Hepatocyte (in vitro differentiated cells): Measurements from ENCODE around the gene SCYL2. TPM values are rescaled to one million over a fixed set of nuclear protein-coding genes. Genes with fewer than 3 reads are reported as not detected.
"Not testable (repeated sequence)": the region's sequence is repeated elsewhere in the genome, so short reads cannot be mapped to it uniquely, and the experiment has no call there.

Source experiments
- DNase-seq: peaks from one replicate; pipeline ENCODE4 v3.0.0-alpha.2; 2016; ENCODE audit warnings: low spot score
- H2AFZ ChIP-seq: fragments of 200-600 bp; sonication (generic); 2 replicates; pipeline ENCODE4 v1.6.0; 2016; ENCODE audit warnings: antibody characterized with exemption, mild to moderate bottlenecking
- H3K27ac ChIP-seq: fragments of 200-600 bp; sonication (generic); 2 replicates; pipeline ENCODE4 v1.5.1; 2016; ENCODE audit warnings: mild to moderate bottlenecking
- H3K27me3 ChIP-seq: fragments of 200-600 bp; sonication (generic); 2 replicates; pipeline ENCODE4 v1.6.1; 2016
- H3K36me3 ChIP-seq: fragments of 200-600 bp; sonication (generic); replicated peaks from 2 replicates; pipeline ENCODE4 v1.5.1; 2016; ENCODE audit warnings: low read depth; ENCODE audit not compliant: insufficient read depth
- H3K4me1 ChIP-seq: fragments of 200-600 bp; sonication (generic); 2 replicates; pipeline ENCODE4 v1.5.1; 2016; ENCODE audit warnings: mild to moderate bottlenecking, moderate library complexity; ENCODE audit not compliant: insufficient read depth
- H3K4me2 ChIP-seq: fragments of 200-600 bp; sonication (generic); 2 replicates; pipeline ENCODE4 v1.6.0; 2016
- H3K4me3 ChIP-seq: fragments of 200-600 bp; sonication (generic); 2 replicates; pipeline ENCODE4 v1.5.1; 2016; ENCODE audit warnings: mild to moderate bottlenecking
- H3K79me2 ChIP-seq: fragments of 200-600 bp; sonication (generic); 2 replicates; pipeline ENCODE4 v1.6.0; 2017; ENCODE audit warnings: mild to moderate bottlenecking
- H3K9me2 ChIP-seq: fragments of 200-600 bp; sonication (generic); replicated peaks from 2 replicates; pipeline ENCODE4 v1.6.0; 2017; ENCODE audit warnings: mild to moderate bottlenecking; ENCODE audit not compliant: insufficient read depth
- H3K9me3 ChIP-seq: fragments of 200-600 bp; sonication (generic); 2 replicates; pipeline ENCODE4 v1.5.1; 2016; ENCODE audit warnings: low read depth, mild to moderate bottlenecking
- H4K20me1 ChIP-seq: fragments of 200-600 bp; sonication (generic); 2 replicates; pipeline ENCODE4 v1.6.0; 2016; ENCODE audit warnings: mild to moderate bottlenecking; ENCODE audit not compliant: insufficient read depth, poor library complexity, severe bottlenecking
- EZH2 ChIP-seq: fragments of 200-600 bp; sonication (generic); IDR thresholded peaks from 2 replicates; pipeline ENCODE4 v1.6.1; 2016; ENCODE audit warnings: antibody characterized with exemption, mild to moderate bottlenecking, borderline replicate concordance
- EZH2phosphoT487 ChIP-seq: fragments of 200-600 bp; sonication (generic); IDR thresholded peaks from one replicate; pipeline ENCODE4 v1.6.1; 2018; ENCODE audit warnings: antibody characterized with exemption, mild to moderate bottlenecking, low read depth, moderate library complexity; ENCODE audit not compliant: unreplicated experiment, severe bottlenecking
- WGBS: methylation state at CpG from one replicate; pipeline ENCODE4 v1.1.6; 2016; ENCODE audit warnings: low lambda C conversion rate; ENCODE audit errors: missing lambda C conversion rate; 5-methylcytosine and 5-hydroxymethylcytosine counted together
- polyA plus RNA-seq: library from polyadenylated mRNA; unstranded; fragments of >200 nt; fragmentation: Nextera tagmentation; extraction: Ambion mirVana; gene quantifications from 2 replicates; pipeline ENCODE4 v1.2.1, GENCODE V29; 2016
- total RNA-seq: library from RNA; depleted of rRNA; stranded (reverse); fragments of >200 nt; gene quantifications from 2 replicates; pipeline ENCODE4 v1.2.3, GENCODE V29; 2014
- TF ChIP-seq, protein P1 (sequence below): fragments of 200-600 bp; sonication (generic); IDR thresholded peaks from 2 replicates; pipeline ENCODE4 v1.5.1; 2016; ENCODE audit warnings: antibody characterized with exemption, mild to moderate bottlenecking; ENCODE audit not compliant: poor library complexity

SCYL2 gene
- total and polyA plus RNA-seq, 2 experiments from 2014 or later, result 17.2 to 55.0 TPM

DNA sequence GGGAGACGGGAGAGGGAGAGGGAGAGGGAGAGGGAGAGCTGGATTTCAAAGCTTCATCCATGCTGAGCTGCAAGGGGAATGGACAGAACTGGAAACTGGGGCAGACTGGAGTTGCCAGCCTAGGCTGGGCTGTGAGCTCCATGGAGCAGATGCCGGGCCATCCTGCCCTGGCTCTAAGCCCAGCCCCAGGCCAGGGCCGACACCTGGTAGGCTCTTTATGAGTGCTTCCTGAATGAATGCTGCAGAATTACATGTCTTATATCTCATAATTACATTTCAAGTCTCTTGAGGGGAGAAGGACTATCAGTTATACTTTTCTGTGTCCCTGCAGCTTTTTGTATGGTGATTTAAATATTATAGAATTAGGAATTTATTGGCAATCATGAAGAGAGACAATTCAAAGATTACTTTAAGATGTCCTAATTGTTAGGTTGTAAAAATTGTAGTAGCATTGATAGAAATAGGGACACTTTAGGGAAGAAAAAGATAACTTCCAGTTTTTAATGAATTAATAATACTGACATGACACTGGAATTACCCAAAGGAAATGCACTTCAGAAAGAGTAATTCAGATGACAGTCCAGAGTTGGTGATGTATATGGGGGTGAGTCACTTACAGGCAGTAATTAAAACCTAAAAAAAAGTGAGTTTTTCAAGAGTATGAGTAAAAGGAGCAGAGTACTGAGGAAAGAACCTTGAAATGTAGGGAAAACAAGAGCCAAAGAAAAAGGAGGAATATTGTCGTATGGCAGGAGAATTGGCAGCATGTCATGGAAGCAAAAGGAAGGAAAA, 29.0 kb downstream of the SCYL2 start:
- TF ChIP-seq, protein P1, sequence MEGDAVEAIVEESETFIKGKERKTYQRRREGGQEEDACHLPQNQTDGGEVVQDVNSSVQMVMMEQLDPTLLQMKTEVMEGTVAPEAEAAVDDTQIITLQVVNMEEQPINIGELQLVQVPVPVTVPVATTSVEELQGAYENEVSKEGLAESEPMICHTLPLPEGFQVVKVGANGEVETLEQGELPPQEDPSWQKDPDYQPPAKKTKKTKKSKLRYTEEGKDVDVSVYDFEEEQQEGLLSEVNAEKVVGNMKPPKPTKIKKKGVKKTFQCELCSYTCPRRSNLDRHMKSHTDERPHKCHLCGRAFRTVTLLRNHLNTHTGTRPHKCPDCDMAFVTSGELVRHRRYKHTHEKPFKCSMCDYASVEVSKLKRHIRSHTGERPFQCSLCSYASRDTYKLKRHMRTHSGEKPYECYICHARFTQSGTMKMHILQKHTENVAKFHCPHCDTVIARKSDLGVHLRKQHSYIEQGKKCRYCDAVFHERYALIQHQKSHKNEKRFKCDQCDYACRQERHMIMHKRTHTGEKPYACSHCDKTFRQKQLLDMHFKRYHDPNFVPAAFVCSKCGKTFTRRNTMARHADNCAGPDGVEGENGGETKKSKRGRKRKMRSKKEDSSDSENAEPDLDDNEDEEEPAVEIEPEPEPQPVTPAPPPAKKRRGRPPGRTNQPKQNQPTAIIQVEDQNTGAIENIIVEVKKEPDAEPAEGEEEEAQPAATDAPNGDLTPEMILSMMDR, result no peak
- TF ChIP-seq EZH2phosphoT487 (no peak), EZH2 (no peak)
- H3K27me3 ChIP-seq, result no peaks in the 10 kb centered on the region
- no peaks in the 10 kb centered on the region for H3K9me3 ChIP-seq
- no peak overlapping the region for H2AFZ ChIP-seq
- H3K4me2 ChIP-seq, result no peak overlapping the region
- peaks cover 5% of the 10 kb centered on the region for H3K79me2 ChIP-seq
- no peak for DNase-seq
- H3K9me2 ChIP-seq, result no peaks in the 10 kb centered on the region
- no peaks in the 10 kb centered on the region for H3K4me1 ChIP-seq
- no peak overlapping the region for H3K4me3 ChIP-seq
- H4K20me1 ChIP-seq, result no peaks in the 10 kb centered on the region
- WGBS, result 85% methylated on average over 3 of the region's 4 CpGs
- H3K27ac ChIP-seq, result no peak overlapping the region
- no peaks in the 10 kb centered on the region for H3K36me3 ChIP-seq

DNA sequence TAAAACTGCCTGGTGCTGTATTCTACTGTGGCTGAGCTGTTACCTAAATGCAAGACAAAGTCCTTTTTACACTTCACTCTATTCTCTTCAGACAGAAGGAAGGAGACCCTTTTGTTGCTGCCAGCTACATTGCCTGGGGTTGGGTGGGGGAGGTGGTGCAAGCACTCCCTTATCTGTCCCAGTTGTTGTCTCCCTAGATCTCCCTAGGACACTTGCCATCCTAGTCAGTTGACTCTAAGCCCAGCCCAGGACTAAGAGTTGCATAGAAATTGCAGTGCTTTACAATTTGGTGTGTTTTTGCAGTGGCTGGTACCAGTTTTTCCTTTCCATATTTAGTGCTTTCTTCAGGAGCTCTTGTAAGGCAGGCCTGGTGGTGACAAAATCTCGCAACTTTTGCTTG, 35.1 kb downstream of the SCYL2 start:
- no peak overlapping the region for H2AFZ ChIP-seq
- H3K27me3 ChIP-seq, result no peaks in the 10 kb centered on the region
- TF ChIP-seq EZH2, result no peak
- TF ChIP-seq, protein P1, result no peak
- no peak for TF ChIP-seq EZH2phosphoT487
- H3K36me3 ChIP-seq, result peaks cover 4% of the 10 kb centered on the region
- H4K20me1 ChIP-seq, result no peaks in the 10 kb centered on the region
- H3K79me2 ChIP-seq, result peaks cover 16% of the 10 kb centered on the region
- 100% methylated on average over 1 of the region's 1 CpG for WGBS
- no peaks in the 10 kb centered on the region for H3K9me2 ChIP-seq
- no peak for DNase-seq
- H3K4me2 ChIP-seq, result no peak overlapping the region
- no peak overlapping the region for H3K27ac ChIP-seq
- no peaks in the 10 kb centered on the region for H3K4me1 ChIP-seq
- H3K9me3 ChIP-seq, result peaks cover 8% of the 10 kb centered on the region
- no peak overlapping the region for H3K4me3 ChIP-seq

DNA sequence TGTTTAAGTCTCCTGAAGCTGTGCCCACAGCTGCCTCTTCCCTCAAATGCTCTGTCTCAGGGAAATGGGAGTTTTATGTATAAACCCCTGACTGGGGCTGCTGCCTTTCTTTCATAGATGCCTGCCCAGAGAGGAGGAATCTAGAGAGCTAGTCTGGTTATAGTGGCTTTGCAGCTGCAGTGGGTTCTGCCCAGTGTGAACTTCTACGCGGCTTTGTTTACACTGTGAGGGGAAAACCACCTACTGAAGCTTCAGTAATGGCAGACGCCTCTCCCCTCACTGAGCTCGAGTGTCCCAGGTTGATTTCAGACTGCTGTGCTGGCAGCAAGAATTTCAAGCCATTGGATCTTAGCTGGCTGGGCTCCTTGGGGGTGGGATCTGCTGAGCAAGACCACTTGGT, 36.9 kb downstream of the SCYL2 start:
- peaks cover 4% of the 10 kb centered on the region for H3K36me3 ChIP-seq
- peaks cover 8% of the 10 kb centered on the region for H3K9me3 ChIP-seq
- no peaks in the 10 kb centered on the region for H3K9me2 ChIP-seq
- H3K27ac ChIP-seq, result no peak overlapping the region
- H3K4me1 ChIP-seq, result no peaks in the 10 kb centered on the region
- H4K20me1 ChIP-seq, result no peaks in the 10 kb centered on the region
- no peak overlapping the region for H3K4me2 ChIP-seq
- H3K79me2 ChIP-seq, result peaks cover 16% of the 10 kb centered on the region
- no peak for DNase-seq
- H2AFZ ChIP-seq, result no peak overlapping the region
- H3K4me3 ChIP-seq, result no peak overlapping the region
- TF ChIP-seq EZH2phosphoT487 (no peak), EZH2 (no peak)
- TF ChIP-seq, protein P1, result no peak
- 98% methylated on average over 4 of the region's 4 CpGs for WGBS
- H3K27me3 ChIP-seq, result no peaks in the 10 kb centered on the region

DNA sequence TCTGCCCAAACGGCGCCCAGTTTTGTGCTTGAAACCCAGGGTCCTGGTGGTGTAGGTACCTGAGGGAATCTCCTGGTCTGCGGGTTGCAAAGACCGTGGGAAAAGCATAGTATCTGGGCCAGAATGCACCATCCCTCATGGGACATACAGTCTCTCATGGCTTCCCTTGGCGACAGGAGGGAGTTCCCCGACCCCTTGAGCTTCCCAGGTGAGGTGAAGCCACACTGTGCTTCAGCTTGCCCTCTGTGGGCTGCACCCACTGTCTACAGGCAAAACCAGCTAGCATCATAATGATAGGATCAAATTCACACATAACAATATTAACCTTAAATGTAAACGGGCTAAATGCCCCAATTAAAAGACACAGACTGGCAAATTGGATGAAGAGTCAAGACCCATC, 37.4 kb downstream of the SCYL2 start:
- not testable (repeated sequence) for H3K27ac ChIP-seq, H3K27me3 ChIP-seq, H3K36me3 ChIP-seq, H3K4me3 ChIP-seq, H3K4me1 ChIP-seq, H4K20me1 ChIP-seq, H3K4me2 ChIP-seq, H3K9me3 ChIP-seq, H3K9me2 ChIP-seq, H2AFZ ChIP-seq, DNase-seq
- peaks cover 16% of the 10 kb centered on the region for H3K79me2 ChIP-seq
- WGBS, result 98% methylated on average over 7 of the region's 7 CpGs

DNA sequence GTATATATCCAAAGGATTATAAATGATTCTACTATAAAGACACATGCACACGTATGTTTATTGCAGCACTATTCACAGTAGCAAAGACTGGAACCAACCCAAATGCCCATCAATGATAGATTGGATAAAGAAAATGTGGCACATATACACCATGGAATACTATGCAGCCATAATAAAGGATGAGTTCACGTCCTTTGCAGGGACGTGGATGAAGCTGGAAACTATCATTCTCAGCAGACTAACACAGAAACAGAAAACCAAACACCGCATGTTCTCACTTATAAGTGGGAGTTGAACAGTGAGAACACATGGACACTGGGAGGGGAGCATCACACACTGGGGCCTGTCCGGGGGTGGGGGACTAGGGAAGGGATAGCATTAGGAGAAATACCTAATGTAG, 41.2 kb downstream of the SCYL2 start:
- DNase-seq, H3K4me2 ChIP-seq, H3K27me3 ChIP-seq, H4K20me1 ChIP-seq, H3K4me1 ChIP-seq, H3K4me3 ChIP-seq, H3K9me3 ChIP-seq, H3K27ac ChIP-seq, H2AFZ ChIP-seq, H3K79me2 ChIP-seq, H3K9me2 ChIP-seq, H3K36me3 ChIP-seq: not testable (repeated sequence)
- 98% methylated on average over 5 of the region's 5 CpGs for WGBS
